Left lung (tissue), 10 donors: ENCODE measurements around the gene BDP1. TPM values are rescaled to one million over a fixed set of nuclear protein-coding genes. Genes with fewer than 3 reads are reported as not detected.
A peak's percentile ranks its signal among the peaks of the same experiment; 100 is the strongest.
"Not testable (repeated sequence)": the region's sequence is repeated elsewhere in the genome, so short reads cannot be mapped to it uniquely, and the experiment has no call there.

Experiments
- ATAC-seq: fragments of 200-7000 bp; cut with Tn5 transposase; one replicate; pipeline ENCODE4 v1.9.1; 2020; ENCODE audit warnings: moderate library complexity
- DNase-seq, 4 donors: peaks; one replicate each; pipeline ENCODE4 v3.0.0-alpha.2; 2013 to 2020
- H3K27ac ChIP-seq, 2 donors: fragments of 200-600 bp; sonication (generic) in 1 of 2; one replicate each; pipeline versions ENCODE4 v1.5.0 to v1.8.0; 2020 to 2021
- H3K27me3 ChIP-seq, 2 donors: fragments of 200-600 bp; sonication (generic) in 1 of 2; one replicate each; pipeline versions ENCODE4 v1.5.0 to v1.8.0; 2020 to 2021
- H3K36me3 ChIP-seq, 2 donors: fragments of 200-600 bp; sonication (generic) in 1 of 2; one replicate each; pipeline versions ENCODE4 v1.5.0 to v1.8.0; 2020 to 2021
- H3K4me1 ChIP-seq, 2 donors: fragments of 200-600 bp; one replicate each; pipeline ENCODE4 v1.8.0; 2021
- H3K4me3 ChIP-seq, 2 donors: fragments of 200-600 bp; sonication (generic) in 1 of 2; one replicate each; pipeline versions ENCODE4 v1.5.0 to v1.8.0; 2020 to 2021; ENCODE audit warnings: mild to moderate bottlenecking in 1 of 2
- H3K9me3 ChIP-seq, 2 donors: fragments of 200-600 bp; sonication (generic) in 1 of 2; one replicate each; pipeline versions ENCODE4 v1.5.0 to v1.8.0; 2020 to 2021
- CTCF ChIP-seq, 2 donors: fragments of 200-600 bp; sonication (generic) in 1 of 2; IDR thresholded peaks; one replicate each; pipeline versions ENCODE4 v1.5.0 to v1.8.0; 2021; ENCODE audit warnings: antibody characterized with exemption in 2 of 2
- intact Hi-C, 2 donors: fragments of 100-400 bp; cut with DNase I; formaldehyde crosslinking; loops; one replicate each; pipeline versions ENCODE4 v1.11.2 to v1.14.2; 2022
- polyA plus RNA-seq, 6 donors: library from polyadenylated mRNA; unstranded; fragments of 120-200 nt; gene quantifications; one replicate each; pipeline ENCODE4 v1.2.1, GENCODE V29; 2013; ENCODE audit not compliant: insufficient read length in 6 of 6
- total RNA-seq, 2 donors: library from RNA; stranded (reverse); fragmentation: NEBNext Ultra II Directional; extraction: Animal tissue kit (Norgen Biotek cat#: 25700); gene quantifications; one replicate each; pipeline ENCODE4 v1.2.1, GENCODE V29; 2021
- donor health status: DM: no; HTN: yes; CAD: no.
- donor health status: DM: no; HTN: no; CAD: no.

Gene BDP1
- total and polyA plus RNA-seq, 8 donors = 24.7 to 48.6 (median 43.4) TPM

GRCh38 chr5:71569748-71570509 lies 114.5 kb downstream of the BDP1 start:
- Histone ChIP-seq H3K4me3 (no peak overlapping the region), H3K27me3 (no peaks in the 10 kb centered on the region), H3K9me3 (no peaks in the 10 kb centered on the region), H3K36me3 (peaks cover 0 to 17% of the 10 kb centered on the region in 2 donors), H3K27ac (no peak overlapping the region), H3K4me1 (no peaks in the 10 kb centered on the region)
- no peak for TF ChIP-seq CTCF (IDR thresholded peaks at IDR 0.05)
- no peak for ATAC-seq
- DNase-seq = no peak
- intact Hi-C loops = no loop called here

DNA sequence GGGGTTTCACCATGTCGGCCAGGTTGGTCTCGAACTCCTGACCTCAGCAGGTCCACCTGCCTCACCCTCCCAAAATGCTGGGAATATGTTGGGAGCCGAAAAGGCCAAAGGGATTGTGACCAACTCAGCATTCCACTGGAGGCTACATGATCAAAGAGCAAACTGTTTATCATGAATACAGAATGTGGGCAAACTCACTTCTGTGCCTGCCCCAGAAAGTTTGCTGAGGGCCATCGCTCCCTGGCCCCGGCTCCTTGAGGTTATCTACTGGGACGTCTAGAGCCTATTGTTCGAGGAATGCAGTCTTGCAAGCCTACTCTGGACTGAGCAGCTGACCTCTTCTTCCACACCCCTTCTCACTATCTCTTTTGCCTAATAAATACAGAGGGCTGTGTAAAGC lies 116.4 kb downstream of the BDP1 start:
- H3K4me3 ChIP-seq, H3K4me1 ChIP-seq, DNase-seq, H3K9me3 ChIP-seq, ATAC-seq, H3K27ac ChIP-seq, intact Hi-C loops, H3K27me3 ChIP-seq: not testable (repeated sequence)
- peaks cover 0 to 11% of the 10 kb centered on the region in 2 donors for H3K36me3 ChIP-seq

DNA sequence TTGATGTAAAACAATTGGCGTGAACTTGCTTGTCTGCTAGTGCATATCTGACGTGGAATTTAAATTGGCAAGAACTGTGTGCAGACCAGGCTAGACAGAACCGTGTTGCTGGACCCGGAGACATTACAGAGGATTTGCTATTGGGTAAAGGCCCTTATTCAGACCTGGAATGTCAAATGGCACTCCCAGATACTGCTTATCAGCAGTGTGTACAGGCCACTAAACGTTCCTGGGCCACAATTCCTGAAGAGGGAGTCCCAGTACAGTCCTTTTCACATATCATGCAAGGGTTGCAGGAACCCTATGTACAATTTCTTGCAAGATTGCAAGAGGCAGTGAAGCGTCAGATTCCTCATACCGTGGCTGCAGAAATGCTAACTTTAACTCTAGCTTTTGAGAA lies 118.1 kb downstream of the BDP1 start:
- Histone ChIP-seq H3K4me3 (no peak overlapping the region), H3K27me3 (no peaks in the 10 kb centered on the region), H3K36me3 (peaks cover 0 to 11% of the 10 kb centered on the region in 2 donors), H3K9me3 (peaks cover 0 to 3% of the 10 kb centered on the region in 2 donors), H3K4me1 (no peaks in the 10 kb centered on the region), H3K27ac (no peak overlapping the region)
- no peak for TF ChIP-seq CTCF (IDR thresholded peaks at IDR 0.05)
- DNase-seq (peak in 1 of 4 donors; percentile 13), ATAC-seq (peak; percentile 65)
- intact Hi-C loops = no loop called here

- H3K4me3 ChIP-seq, H3K4me1 ChIP-seq, DNase-seq, ATAC-seq, H3K9me3 ChIP-seq, H3K36me3 ChIP-seq, H3K27ac ChIP-seq, intact Hi-C loops, H3K27me3 ChIP-seq: not testable (repeated sequence)
Observed at GRCh38 chr5:71575588-71575987, 120.1 kb downstream of the BDP1 start.

- ATAC-seq = no peak
Observed at GRCh38 chr5:71576241-71576640, 120.8 kb downstream of the BDP1 start.

DNA sequence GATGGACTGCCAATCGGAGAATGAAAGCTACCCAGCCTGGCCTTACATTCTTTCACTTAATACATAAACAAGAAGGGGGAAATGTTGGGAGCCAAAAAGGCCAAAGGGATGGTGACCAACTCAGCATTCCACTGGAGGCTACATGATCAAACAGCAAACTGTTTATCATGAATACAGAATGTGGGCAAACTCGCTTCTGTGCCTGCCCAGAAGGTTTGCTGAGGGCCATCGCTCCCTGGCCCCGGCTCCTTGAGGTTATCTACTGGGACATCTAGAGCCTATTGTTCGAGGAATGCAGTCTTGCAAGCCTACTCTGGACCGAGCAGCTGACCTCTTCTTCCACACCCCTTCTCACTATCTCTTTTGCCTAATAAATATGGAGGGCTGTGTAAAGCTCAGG lies 122.4 kb downstream of the BDP1 start:
- intact Hi-C loops = not testable (repeated sequence)

More at GRCh38 chr5:71576241-71576640, 120.8 kb downstream of the BDP1 start:
- DNase-seq = no peak
- no peaks in the 10 kb centered on the region for H3K4me1 ChIP-seq
- H3K27ac ChIP-seq = no peak overlapping the region
- intact Hi-C loops = no loop called here
- no peak for TF ChIP-seq CTCF (IDR thresholded peaks at IDR 0.05)
- H3K27me3 ChIP-seq = no peaks in the 10 kb centered on the region
- peaks cover 0 to 3% of the 10 kb centered on the region in 2 donors for H3K9me3 ChIP-seq
- peaks cover 0 to 10% of the 10 kb centered on the region in 2 donors for H3K36me3 ChIP-seq
- H3K4me3 ChIP-seq = no peak overlapping the region

More for the DNA sequence above, 122.4 kb downstream of the BDP1 start:
- DNase-seq, H3K9me3 ChIP-seq, H3K27ac ChIP-seq, H3K4me3 ChIP-seq, H3K36me3 ChIP-seq, ATAC-seq, H3K4me1 ChIP-seq, H3K27me3 ChIP-seq: not testable (repeated sequence)
